Ovary (tissue), 9 donors: ENCODE measurements around the gene CACNA2D1. TPM values are rescaled to one million over a fixed set of nuclear protein-coding genes. Genes with fewer than 3 reads are reported as not detected.
"Not testable (repeated sequence)": the region's sequence is repeated elsewhere in the genome, so short reads cannot be mapped to it uniquely, and the experiment has no call there.

Experiments used
- DNase-seq, 5 donors: peaks; one replicate each; pipeline ENCODE4 v3.0.0-alpha.2; 2019 to 2020
- H3K27ac ChIP-seq, 2 donors: fragments of 200-600 bp; one replicate each; pipeline versions ENCODE4 v1.5.1 to v1.8.0; 2019 to 2022
- H3K27me3 ChIP-seq: fragments of 200-600 bp; one replicate; pipeline ENCODE4 v1.8.0; 2022
- H3K36me3 ChIP-seq: fragments of 200-600 bp; sonication (generic); one replicate; pipeline ENCODE4 v1.5.1; 2019
- H3K4me1 ChIP-seq: one replicate; pipeline ENCODE4 v1.8.1; 2013; ENCODE audit warnings: mild to moderate bottlenecking, moderate library complexity; ENCODE audit not compliant: insufficient read depth
- H3K4me3 ChIP-seq: fragments of 200-600 bp; sonication (generic); one replicate; pipeline ENCODE4 v1.5.1; 2017
- H3K9me3 ChIP-seq, 2 donors: fragments of 200-600 bp in 1 of 2; sonication (generic) in 1 of 2; one replicate each; pipeline versions ENCODE4 v1.5.1 to v1.8.1; 2013 to 2019; ENCODE audit warnings: mild to moderate bottlenecking in 1 of 2, moderate library complexity in 1 of 2
- CTCF ChIP-seq, 3 donors: fragments of 450-650 bp in 2 of 3; fragments of 200-600 bp in 1 of 3; IDR thresholded peaks; one replicate each; pipeline versions ENCODE4 v1.5.1 to v1.8.0; 2016 to 2022; ENCODE audit warnings: antibody characterized with exemption in 3 of 3, mild to moderate bottlenecking in 1 of 3
- EP300 ChIP-seq: sonication (generic); formaldehyde crosslinking; IDR thresholded peaks from one replicate; pipeline ENCODE4 v1.6.1; 2017; ENCODE audit warnings: antibody characterized with exemption
- POLR2A ChIP-seq: fragments of 450-650 bp; IDR thresholded peaks from one replicate; pipeline ENCODE4 v1.6.1; 2017; ENCODE audit warnings: antibody characterized with exemption, mild to moderate bottlenecking, moderate library complexity
- WGBS, 3 donors: extraction: QIAGEN DNeasy Blood & Tissue Kit in 1 of 3; methylation state at CpG; one replicate each; pipeline versions ENCODE4 v1.1.5 to v1.1.7; 2013 to 2017; 5-methylcytosine and 5-hydroxymethylcytosine counted together
- intact Hi-C, 4 donors: fragments of 100-400 bp; cut with DNase I; formaldehyde crosslinking; loops; one replicate each; pipeline versions ENCODE4 v1.11.0 to v1.15.1; 2022 to 2023
- polyA plus RNA-seq, 2 donors: library from polyadenylated mRNA; stranded (reverse); fragments of 200-250 nt in 1 of 2; fragments of 350-450 nt in 1 of 2; fragmentation: Illumina TruSeq in 1 of 2; extraction: RNeasy Lipid Tissue Mini Kit (QIAGEN cat#74804) in 1 of 2; gene quantifications; one replicate each; pipeline ENCODE4 v1.2.3, GENCODE V29; 2013 to 2014
- total RNA-seq, 7 donors: library from RNA; depleted of rRNA in 2 of 7; stranded (reverse); fragments of >200 nt in 2 of 7; fragmentation: NEBNext Ultra II Directional in 3 of 7; extraction: Animal tissue kit (Norgen Biotek cat#: 25700) in 3 of 7; gene quantifications; one replicate each; pipeline versions ENCODE4 v1.1.0 to v1.2.4, GENCODE V29; 2016 to 2023
- donor health status: DM: no; HTN: no; CAD: no; lungs with moderate emphysema.
- donor health status: DM: no; HTN: no; CAD: no.
- donor health status: Bipolar disorder and iron deficiency.
- donor health status: DM: yes; HTN: yes; CAD: no.
- donor health status: DM: no; HTN: no; CAD: no.
- donor health status: DM: yes; HTN: yes; CAD: no.

CACNA2D1 gene
- total and polyA plus RNA-seq, 9 donors, result 6.6 to 34.2 (median 18.8) TPM

GRCh38 chr7:82015751-82016150, 427.8 kb downstream of the CACNA2D1 start:
- DNase-seq, result no peak
- Histone ChIP-seq H3K9me3 (no peaks in the 10 kb centered on the region), H3K4me3 (no peak overlapping the region), H3K27me3 (no peaks in the 10 kb centered on the region), H3K27ac (no peak overlapping the region), H3K36me3 (no peaks in the 10 kb centered on the region), H3K4me1 (no peaks in the 10 kb centered on the region)
- WGBS, 3 donors, result 88 to 92% (median 90%) methylated on average over 2 of the region's 2 CpGs
- no peak for TF ChIP-seq EP300
- no peak for TF ChIP-seq CTCF (IDR thresholded peaks at IDR 0.05)
- no peak for TF ChIP-seq POLR2A
- intact Hi-C loops, result no loop called here

- H3K27ac ChIP-seq, DNase-seq, H3K4me1 ChIP-seq, H3K36me3 ChIP-seq, intact Hi-C loops, H3K27me3 ChIP-seq, H3K9me3 ChIP-seq, H3K4me3 ChIP-seq: not testable (repeated sequence)
- WGBS, 3 donors, result 92 to 97% (median 96%) methylated on average over 9 of the region's 9 CpGs
These were observed 429.0 kb downstream of the CACNA2D1 start for GRCh38 chr7:82014574-82014973.

- Histone ChIP-seq H3K36me3 (no peaks in the 10 kb centered on the region), H3K9me3 (no peaks in the 10 kb centered on the region), H3K4me3 (no peak overlapping the region), H3K27ac (no peak overlapping the region), H3K27me3 (no peaks in the 10 kb centered on the region), H3K4me1 (no peaks in the 10 kb centered on the region)
- intact Hi-C loops, result no loop called here
- TF ChIP-seq EP300 (no peak), POLR2A (no peak), CTCF (IDR thresholded peaks at IDR 0.05) (no peak)
- WGBS, 3 donors, result 47 to 58% (median 51%) methylated on average over 4 of the region's 4 CpGs
- DNase-seq, result no peak
These were observed 431.1 kb downstream of the CACNA2D1 start for GRCh38 chr7:82012453-82012852.

- H3K4me1 ChIP-seq, result no peaks in the 10 kb centered on the region
- DNase-seq, result no peak
- H3K4me3 ChIP-seq, result no peak overlapping the region
- no peak overlapping the region for H3K27ac ChIP-seq
- intact Hi-C loops, result no loop called here
- no peaks in the 10 kb centered on the region for H3K27me3 ChIP-seq
- no peaks in the 10 kb centered on the region for H3K9me3 ChIP-seq
- 38 to 67% (median 61%) methylated on average over 1 of the region's 1 CpG for WGBS, 3 donors
- TF ChIP-seq CTCF (IDR thresholded peaks at IDR 0.05) (no peak), POLR2A (no peak)
- H3K36me3 ChIP-seq, result no peaks in the 10 kb centered on the region
These were observed 433.2 kb downstream of the CACNA2D1 start for GRCh38 chr7:82010416-82010815.

GRCh38 chr7:82007315-82007714, 436.3 kb downstream of the CACNA2D1 start:
- Histone ChIP-seq H3K4me1 (no peaks in the 10 kb centered on the region), H3K9me3 (no peaks in the 10 kb centered on the region), H3K36me3 (no peaks in the 10 kb centered on the region), H3K27me3 (no peaks in the 10 kb centered on the region), H3K4me3 (no peak overlapping the region), H3K27ac (no peak overlapping the region)
- intact Hi-C loops, result no loop called here
- 39 to 54% (median 45%) methylated on average over 3 of the region's 3 CpGs for WGBS, 3 donors
- DNase-seq, result no peak
- TF ChIP-seq POLR2A (no peak), CTCF (IDR thresholded peaks at IDR 0.05) (no peak), EP300 (no peak)
